Measurements from ENCODE around the gene DCP1B.

Gene DCP1B

GRCh38 chr12:1972260-1972659 is 32.0 kb downstream of the DCP1B start:
- TF ChIP-seq CTCF (IDR thresholded peaks at IDR 0.05; ENCODE audit: control extremely low read depth, extremely low read depth, low read depth, missing control alignments), result no peak
- ChIA-PET POLR2A (no interaction called here), CTCF (interaction anchor here (1.1 to 2.2 kb wide), 2 partner anchors 9 to 32 kb away, joined by 3 to 5 read pairs; partner anchors contain the start of gene DCP1B)
- DNase-seq (ENCODE audit: extremely low spot score), result no peak

GRCh38 chr12:1970331-1970900 is 33.8 kb downstream of the DCP1B start:
- ChIA-PET POLR2A (no interaction called here), CTCF (interaction anchor here (1.6 kb wide), 1 partner anchor 31 kb away, joined by 7 read pairs; no protein-coding TSS in a partner anchor)
- no peak for DNase-seq (ENCODE audit: extremely low spot score)
- no peak for TF ChIP-seq CTCF (IDR thresholded peaks at IDR 0.05; ENCODE audit: control extremely low read depth, extremely low read depth, low read depth, missing control alignments)

GRCh38 chr12:1966561-1967226 is 37.6 kb downstream of the DCP1B start:
- ChIA-PET POLR2A (no interaction called here), CTCF (interaction anchor here (1.3 to 3.8 kb wide), 4 partner anchors 8 to 68 kb away, joined by 3 to 20 read pairs (median 8); no protein-coding TSS in a partner anchor)
- DNase-seq (ENCODE audit: extremely low spot score), result no peak
- TF ChIP-seq CTCF (IDR thresholded peaks at IDR 0.05; ENCODE audit: control extremely low read depth, extremely low read depth, low read depth, missing control alignments), result no peak

GRCh38 chr12:1965916-1966315 is 38.3 kb downstream of the DCP1B start:
- ChIA-PET CTCF (interaction anchor here (0.7 to 3.8 kb wide), 4 partner anchors 9 to 174 kb away, joined by 3 to 20 read pairs (median 8); no protein-coding TSS in a partner anchor), POLR2A (no interaction called here)
- no peak for TF ChIP-seq CTCF (IDR thresholded peaks at IDR 0.05; ENCODE audit: control extremely low read depth, extremely low read depth, low read depth, missing control alignments)
- no peak for DNase-seq (ENCODE audit: extremely low spot score)

- no peak for DNase-seq (ENCODE audit: extremely low spot score)
- POLR2A ChIA-PET, result no interaction called here
- no peak for TF ChIP-seq CTCF (IDR thresholded peaks at IDR 0.05; ENCODE audit: control extremely low read depth, extremely low read depth, low read depth, missing control alignments)
- CTCF ChIA-PET, result interaction anchor here (1.1 to 1.5 kb wide), 3 partner anchors 12 to 780 kb away, joined by 3 to 6 read pairs (median 4); no protein-coding TSS in a partner anchor
These were observed 41.9 kb downstream of the DCP1B start for GRCh38 chr12:1962051-1963020.

- no peak for TF ChIP-seq CTCF (IDR thresholded peaks at IDR 0.05; ENCODE audit: control extremely low read depth, extremely low read depth, low read depth, missing control alignments)
- POLR2A ChIA-PET, result no interaction called here
- DNase-seq (ENCODE audit: extremely low spot score), result no peak
- CTCF ChIA-PET, result interaction anchor here (2.1 to 5.3 kb wide), 2 partner anchors 17 to 165 kb away, joined by 7 to 28 read pairs; no protein-coding TSS in a partner anchor
These were observed 47.5 kb downstream of the DCP1B start for GRCh38 chr12:1956716-1957115.

Measured in GM10248 (cell line).